Measurements from ENCODE around the gene HDDC2.
A peak's percentile ranks its signal among the peaks of the same experiment; 100 is the strongest.

Gene HDDC2, protein sequence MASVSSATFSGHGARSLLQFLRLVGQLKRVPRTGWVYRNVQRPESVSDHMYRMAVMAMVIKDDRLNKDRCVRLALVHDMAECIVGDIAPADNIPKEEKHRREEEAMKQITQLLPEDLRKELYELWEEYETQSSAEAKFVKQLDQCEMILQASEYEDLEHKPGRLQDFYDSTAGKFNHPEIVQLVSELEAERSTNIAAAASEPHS

DNA sequence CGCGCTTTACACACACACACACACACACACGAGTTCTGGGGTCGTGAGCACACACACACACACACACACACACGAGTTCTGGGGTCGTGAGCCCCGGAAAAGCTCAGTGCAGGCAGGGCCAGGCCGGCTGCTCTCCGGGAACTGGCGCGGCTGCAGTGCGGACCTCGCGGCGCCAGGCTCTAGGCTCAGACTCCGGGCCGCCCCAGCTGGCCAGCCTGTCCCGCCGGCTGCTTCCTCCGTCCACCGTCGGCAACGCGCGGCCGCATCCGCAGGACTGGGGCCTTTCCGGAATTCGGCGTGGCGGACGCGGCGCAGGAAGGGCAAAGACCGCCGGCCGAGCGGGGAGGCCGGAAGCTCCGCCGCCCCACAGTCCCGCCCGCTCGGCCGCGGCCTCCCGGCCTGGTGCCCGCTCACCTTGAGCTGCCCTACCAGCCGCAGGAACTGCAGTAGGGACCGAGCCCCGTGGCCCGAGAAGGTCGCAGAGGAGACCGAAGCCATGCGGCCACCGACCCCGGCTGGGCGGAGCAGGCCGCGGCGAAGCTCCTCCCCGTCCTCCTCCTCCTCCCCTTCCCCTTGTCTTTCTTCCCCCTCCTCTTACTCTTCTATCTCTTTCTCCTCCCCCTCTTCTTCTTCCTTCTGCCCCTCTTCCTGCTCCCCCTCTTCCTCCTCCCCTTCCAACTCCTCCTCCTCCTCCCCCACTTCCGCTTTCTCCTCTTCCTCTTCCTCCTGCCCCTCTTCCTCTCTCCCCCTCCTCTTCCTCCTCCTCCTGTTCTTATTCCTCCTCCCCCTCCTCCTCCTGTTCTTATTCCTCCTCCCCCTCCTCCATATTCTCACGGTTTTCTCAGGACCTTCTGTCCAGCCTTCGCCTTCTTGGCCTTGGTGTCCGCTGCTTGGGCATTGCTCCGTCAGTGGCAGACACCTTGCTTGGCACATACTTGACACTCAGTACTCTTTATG, at the start of gene HDDC2:
HDDC2 (minus strand) TSS at position 533 of the 957 bp plus-strand sequence; CDS start at position 498, 35 bp downstream.
- peak within 1 kb of the TSS; percentile 75 to 77 for H3K4me3 ChIP-seq (ENCODE audit: low read depth in 1 of 2, low read length in 2 of 2)
- no peaks in the 10 kb centered on the region for H3K27me3 ChIP-seq (ENCODE audit: low read depth, low read length)
- H3K9me3 ChIP-seq (ENCODE audit: control insufficient read depth in 1 of 2, low read length in 2 of 2), result no peaks in the 10 kb centered on the region
- H3K4me1 ChIP-seq (ENCODE audit: control insufficient read depth in 1 of 2, insufficient read depth in 2 of 2, low read length in 2 of 2), result peaks cover 15% of the 10 kb centered on the region in 2 donors
- peaks cover 10 to 16% of the 10 kb centered on the region in 2 donors for H3K36me3 ChIP-seq (ENCODE audit: control insufficient read depth in 1 of 2, insufficient read depth in 2 of 2, low read length in 2 of 2)
- H3K27ac ChIP-seq (ENCODE audit: low read length), result peak within 1 kb of the TSS; percentile 64

DNA sequence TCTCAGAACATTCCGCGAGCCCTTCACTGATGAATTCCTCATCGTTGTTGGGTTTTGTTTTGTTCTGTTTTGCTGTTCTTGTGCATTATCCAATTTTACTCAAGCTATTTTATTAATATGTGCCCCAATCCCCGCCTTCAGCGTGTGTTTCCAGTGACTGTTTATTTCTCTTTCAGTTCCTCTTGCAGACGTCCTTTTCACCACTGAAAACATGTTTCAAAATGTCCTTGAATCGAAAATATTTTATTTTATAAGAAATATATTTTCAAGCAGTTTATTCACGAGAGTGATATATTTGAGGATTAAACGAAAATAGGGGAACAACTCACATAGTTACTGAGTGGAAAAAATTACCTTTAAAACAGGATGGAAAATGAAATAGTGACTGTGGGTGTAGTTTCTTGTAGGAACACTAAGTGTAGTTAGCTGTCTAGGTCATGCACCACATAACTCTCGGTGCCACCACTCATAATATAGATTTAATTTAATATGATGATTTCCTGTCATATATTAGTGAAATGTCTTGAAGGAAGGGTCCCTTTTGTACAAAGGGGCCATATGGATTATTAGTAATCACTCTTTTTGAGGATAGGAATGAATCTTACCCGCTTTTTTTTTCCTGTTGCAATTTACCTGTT, 45.3 kb upstream of the HDDC2 start:
- H3K27me3 ChIP-seq (ENCODE audit: low read depth, low read length), result no peaks in the 10 kb centered on the region
- no peaks in the 10 kb centered on the region for H3K36me3 ChIP-seq (ENCODE audit: control insufficient read depth in 1 of 2, insufficient read depth in 2 of 2, low read length in 2 of 2)
- no peaks in the 10 kb centered on the region for H3K4me1 ChIP-seq (ENCODE audit: control insufficient read depth in 1 of 2, insufficient read depth in 2 of 2, low read length in 2 of 2)
- peak overlapping the region in 1 of 2 donors; percentile 15 for H3K4me3 ChIP-seq (ENCODE audit: low read depth in 1 of 2, low read length in 2 of 2)
- H3K9me3 ChIP-seq (ENCODE audit: control insufficient read depth in 1 of 2, low read length in 2 of 2), result no peaks in the 10 kb centered on the region
- H3K27ac ChIP-seq (ENCODE audit: low read length), result peak overlapping the region; percentile 9

DNA sequence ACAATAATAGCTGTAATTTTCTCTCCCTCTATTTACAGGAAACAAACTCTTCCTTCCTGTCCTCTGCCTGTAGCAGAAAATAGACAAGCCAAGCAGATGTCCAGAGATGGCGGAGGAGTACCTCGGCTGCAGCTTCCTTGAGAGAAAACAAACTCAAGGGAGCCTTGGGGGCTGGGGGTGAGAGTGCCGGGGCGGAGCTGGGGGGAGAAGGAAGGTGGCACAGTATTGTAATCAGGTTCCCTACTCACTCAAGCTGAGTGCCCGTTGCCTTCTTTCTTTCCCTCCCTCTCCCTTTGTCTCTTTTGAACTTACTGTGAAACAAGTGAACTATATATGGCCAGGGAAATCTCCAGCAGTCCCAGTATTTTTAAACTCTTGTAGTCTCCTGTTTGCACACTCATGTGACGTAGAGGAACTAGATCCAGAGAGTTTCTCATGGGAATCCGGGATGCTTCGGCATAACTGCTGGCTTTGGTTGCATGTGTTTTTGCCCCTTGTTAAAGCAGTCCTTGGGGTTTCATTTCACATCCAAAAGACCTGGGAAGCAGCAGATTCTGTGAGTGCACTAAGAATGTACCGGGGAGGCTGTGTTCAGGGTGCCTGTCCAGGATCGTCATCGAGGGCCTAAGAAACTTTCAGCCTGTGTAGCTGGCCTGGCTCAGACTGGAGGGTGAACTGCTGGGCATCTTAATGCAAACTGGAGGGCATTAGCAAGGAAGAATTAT, 44.6 kb upstream of the HDDC2 start:
- H3K36me3 ChIP-seq (ENCODE audit: control insufficient read depth in 1 of 2, insufficient read depth in 2 of 2, low read length in 2 of 2), result no peaks in the 10 kb centered on the region
- peak overlapping the region in 1 of 2 donors; percentile 15 for H3K4me3 ChIP-seq (ENCODE audit: low read depth in 1 of 2, low read length in 2 of 2)
- no peaks in the 10 kb centered on the region for H3K4me1 ChIP-seq (ENCODE audit: control insufficient read depth in 1 of 2, insufficient read depth in 2 of 2, low read length in 2 of 2)
- H3K9me3 ChIP-seq (ENCODE audit: control insufficient read depth in 1 of 2, low read length in 2 of 2), result no peaks in the 10 kb centered on the region
- H3K27me3 ChIP-seq (ENCODE audit: low read depth, low read length), result no peaks in the 10 kb centered on the region
- H3K27ac ChIP-seq (ENCODE audit: low read length), result peak overlapping the region; percentile 9

DNA sequence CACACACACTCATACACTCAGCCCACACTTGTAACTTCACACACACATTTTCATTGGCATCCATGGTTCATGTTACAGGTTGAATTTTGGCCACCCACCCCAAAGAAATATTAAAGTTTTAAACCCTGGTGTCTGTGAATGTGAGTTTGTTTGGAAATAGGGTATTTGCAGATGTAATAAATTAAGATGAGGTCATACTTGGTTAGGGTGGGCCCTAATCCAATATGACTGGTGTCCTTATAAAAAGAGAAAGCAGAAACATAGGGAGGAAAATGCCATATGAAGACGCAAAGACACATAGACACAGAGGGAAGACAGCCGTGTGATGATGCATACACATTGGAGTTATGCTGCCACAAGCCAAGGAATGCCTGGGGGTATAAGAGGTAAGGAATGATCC, 39.7 kb upstream of the HDDC2 start:
- Histone ChIP-seq H3K4me1 (ENCODE audit: control insufficient read depth in 1 of 2, insufficient read depth in 2 of 2, low read length in 2 of 2) (no peaks in the 10 kb centered on the region), H3K9me3 (ENCODE audit: control insufficient read depth in 1 of 2, low read length in 2 of 2) (no peaks in the 10 kb centered on the region), H3K36me3 (ENCODE audit: control insufficient read depth in 1 of 2, insufficient read depth in 2 of 2, low read length in 2 of 2) (no peaks in the 10 kb centered on the region), H3K27ac (ENCODE audit: low read length) (no peak overlapping the region), H3K27me3 (ENCODE audit: low read depth, low read length) (no peaks in the 10 kb centered on the region), H3K4me3 (ENCODE audit: low read depth in 1 of 2, low read length in 2 of 2) (no peak overlapping the region)

DNA sequence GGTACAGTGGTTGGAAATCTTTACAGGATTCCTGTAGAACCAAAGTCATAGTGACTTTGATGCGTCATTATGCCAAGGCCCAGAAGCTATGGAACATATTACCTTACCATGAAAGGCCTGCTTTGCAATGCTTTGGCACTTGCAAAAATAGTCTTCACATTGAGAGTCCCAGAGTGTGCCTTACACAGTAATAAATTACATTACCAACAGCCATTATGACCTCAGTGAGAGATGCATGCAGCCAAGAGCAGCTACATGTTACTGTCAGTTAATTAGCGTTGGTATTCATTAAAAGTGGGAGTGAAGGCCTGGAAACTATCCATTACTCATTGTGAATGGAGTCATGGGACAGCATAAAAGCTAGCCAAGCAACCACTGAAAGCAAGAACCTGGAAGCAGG, 39.2 kb upstream of the HDDC2 start:
- no peak overlapping the region for H3K4me3 ChIP-seq (ENCODE audit: low read depth in 1 of 2, low read length in 2 of 2)
- no peaks in the 10 kb centered on the region for H3K9me3 ChIP-seq (ENCODE audit: control insufficient read depth in 1 of 2, low read length in 2 of 2)
- no peaks in the 10 kb centered on the region for H3K27me3 ChIP-seq (ENCODE audit: low read depth, low read length)
- H3K4me1 ChIP-seq (ENCODE audit: control insufficient read depth in 1 of 2, insufficient read depth in 2 of 2, low read length in 2 of 2), result no peaks in the 10 kb centered on the region
- H3K27ac ChIP-seq (ENCODE audit: low read length), result no peak overlapping the region
- no peaks in the 10 kb centered on the region for H3K36me3 ChIP-seq (ENCODE audit: control insufficient read depth in 1 of 2, insufficient read depth in 2 of 2, low read length in 2 of 2)

DNA sequence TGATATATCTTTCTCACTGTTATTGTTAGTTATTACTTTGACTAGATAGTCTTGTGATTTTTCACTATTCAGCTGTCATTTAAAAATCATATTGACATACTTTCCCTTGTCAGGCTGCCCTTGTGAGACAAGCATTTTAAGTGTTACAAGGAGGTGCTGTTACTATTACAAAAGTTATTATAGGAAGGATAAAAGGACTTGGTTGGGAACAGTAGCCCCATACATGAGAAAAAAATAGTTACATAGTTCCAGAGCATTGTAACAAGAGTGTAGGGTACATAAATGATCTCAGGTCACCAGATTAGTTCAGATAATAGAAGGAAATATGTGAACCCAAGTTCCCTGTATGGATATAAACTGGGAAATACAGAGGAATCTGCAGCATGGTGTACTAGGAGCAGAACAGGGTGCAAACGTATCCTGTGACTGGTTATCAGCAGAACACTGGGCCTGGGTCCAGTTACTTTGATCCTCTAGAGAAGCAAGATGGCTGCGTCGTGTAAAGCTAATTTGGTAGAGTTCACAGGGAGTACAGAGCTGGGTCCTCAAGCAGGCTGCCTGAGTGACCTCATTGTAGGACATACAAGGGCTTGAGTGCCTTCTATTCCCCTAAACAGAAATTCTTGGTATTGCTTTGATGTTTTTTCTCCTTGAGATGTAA, 38.5 kb upstream of the HDDC2 start:
- Histone ChIP-seq H3K36me3 (ENCODE audit: control insufficient read depth in 1 of 2, insufficient read depth in 2 of 2, low read length in 2 of 2) (no peaks in the 10 kb centered on the region), H3K9me3 (ENCODE audit: control insufficient read depth in 1 of 2, low read length in 2 of 2) (no peaks in the 10 kb centered on the region), H3K27me3 (ENCODE audit: low read depth, low read length) (no peaks in the 10 kb centered on the region), H3K27ac (ENCODE audit: low read length) (no peak overlapping the region), H3K4me1 (ENCODE audit: control insufficient read depth in 1 of 2, insufficient read depth in 2 of 2, low read length in 2 of 2) (no peaks in the 10 kb centered on the region), H3K4me3 (ENCODE audit: low read depth in 1 of 2, low read length in 2 of 2) (no peak overlapping the region)

DNA sequence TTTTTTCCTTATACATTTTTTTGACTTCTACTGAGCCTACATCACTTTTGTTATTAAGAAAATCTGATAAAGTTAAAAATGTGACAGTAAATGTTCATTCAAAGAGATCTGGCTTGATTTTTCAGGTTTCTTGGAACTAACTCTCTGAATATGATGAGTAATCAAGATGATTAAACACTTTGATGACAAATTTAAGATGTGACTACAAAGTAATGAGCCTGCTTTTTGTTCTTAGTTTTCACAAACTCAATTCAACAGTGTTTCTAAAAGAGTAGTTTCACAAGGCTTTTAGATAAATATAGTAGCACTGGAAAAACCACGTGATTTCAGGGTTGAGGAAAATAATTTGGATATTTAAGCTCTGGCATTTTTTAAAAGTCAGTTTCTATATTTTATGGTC, 37.9 kb upstream of the HDDC2 start:
- Histone ChIP-seq H3K27me3 (ENCODE audit: low read depth, low read length) (no peaks in the 10 kb centered on the region), H3K27ac (ENCODE audit: low read length) (no peak overlapping the region), H3K36me3 (ENCODE audit: control insufficient read depth in 1 of 2, insufficient read depth in 2 of 2, low read length in 2 of 2) (no peaks in the 10 kb centered on the region), H3K9me3 (ENCODE audit: control insufficient read depth in 1 of 2, low read length in 2 of 2) (no peaks in the 10 kb centered on the region), H3K4me1 (ENCODE audit: control insufficient read depth in 1 of 2, insufficient read depth in 2 of 2, low read length in 2 of 2) (no peaks in the 10 kb centered on the region), H3K4me3 (ENCODE audit: low read depth in 1 of 2, low read length in 2 of 2) (no peak overlapping the region)

DNA sequence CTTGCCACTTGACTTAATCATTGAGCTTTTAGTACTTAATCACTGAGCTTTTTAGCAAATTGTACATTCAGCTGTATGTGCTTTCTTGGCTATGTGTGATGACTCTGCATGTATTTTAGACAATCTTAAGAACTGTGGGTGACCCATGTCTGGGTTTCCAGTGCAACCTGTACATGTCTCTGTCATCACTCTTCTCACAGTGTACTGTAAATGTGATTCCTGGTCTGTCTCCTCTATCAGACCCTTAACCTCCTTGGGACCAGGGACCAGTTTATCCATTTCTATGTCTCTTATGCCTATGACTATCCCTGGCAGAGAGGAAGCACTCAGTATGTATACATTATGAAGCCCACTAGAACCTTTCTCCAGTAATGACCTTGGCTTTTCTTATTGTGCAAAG, 36.6 kb upstream of the HDDC2 start:
- Histone ChIP-seq H3K27ac (ENCODE audit: low read length) (no peak overlapping the region), H3K36me3 (ENCODE audit: control insufficient read depth in 1 of 2, insufficient read depth in 2 of 2, low read length in 2 of 2) (no peaks in the 10 kb centered on the region), H3K4me3 (ENCODE audit: low read depth in 1 of 2, low read length in 2 of 2) (no peak overlapping the region), H3K4me1 (ENCODE audit: control insufficient read depth in 1 of 2, insufficient read depth in 2 of 2, low read length in 2 of 2) (no peaks in the 10 kb centered on the region), H3K27me3 (ENCODE audit: low read depth, low read length) (no peaks in the 10 kb centered on the region), H3K9me3 (ENCODE audit: control insufficient read depth in 1 of 2, low read length in 2 of 2) (no peaks in the 10 kb centered on the region)

DNA sequence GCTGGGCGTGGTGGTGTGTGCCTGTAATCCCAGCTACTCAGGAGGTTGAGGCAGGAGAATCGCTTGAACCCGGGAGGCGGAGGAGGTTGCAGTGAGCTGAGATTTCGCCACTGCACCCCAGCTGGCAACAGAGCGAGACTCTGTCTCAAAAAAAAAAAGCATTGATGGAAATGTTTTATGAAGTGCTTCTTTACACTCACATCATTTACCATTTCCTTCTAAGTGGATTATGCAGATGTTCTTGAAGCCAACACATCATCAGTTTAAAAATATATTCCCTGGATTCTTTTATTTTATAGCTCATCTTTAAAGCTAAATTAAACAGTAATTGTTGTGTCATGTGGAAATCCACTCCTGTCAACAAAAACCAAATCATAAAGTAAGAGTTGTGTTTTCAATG, 35.9 kb upstream of the HDDC2 start:
- H3K4me3 ChIP-seq (ENCODE audit: low read depth in 1 of 2, low read length in 2 of 2), result no peak overlapping the region
- H3K4me1 ChIP-seq (ENCODE audit: control insufficient read depth in 1 of 2, insufficient read depth in 2 of 2, low read length in 2 of 2), result no peaks in the 10 kb centered on the region
- no peak overlapping the region for H3K27ac ChIP-seq (ENCODE audit: low read length)
- no peaks in the 10 kb centered on the region for H3K36me3 ChIP-seq (ENCODE audit: control insufficient read depth in 1 of 2, insufficient read depth in 2 of 2, low read length in 2 of 2)
- no peaks in the 10 kb centered on the region for H3K9me3 ChIP-seq (ENCODE audit: control insufficient read depth in 1 of 2, low read length in 2 of 2)
- no peaks in the 10 kb centered on the region for H3K27me3 ChIP-seq (ENCODE audit: low read depth, low read length)

DNA sequence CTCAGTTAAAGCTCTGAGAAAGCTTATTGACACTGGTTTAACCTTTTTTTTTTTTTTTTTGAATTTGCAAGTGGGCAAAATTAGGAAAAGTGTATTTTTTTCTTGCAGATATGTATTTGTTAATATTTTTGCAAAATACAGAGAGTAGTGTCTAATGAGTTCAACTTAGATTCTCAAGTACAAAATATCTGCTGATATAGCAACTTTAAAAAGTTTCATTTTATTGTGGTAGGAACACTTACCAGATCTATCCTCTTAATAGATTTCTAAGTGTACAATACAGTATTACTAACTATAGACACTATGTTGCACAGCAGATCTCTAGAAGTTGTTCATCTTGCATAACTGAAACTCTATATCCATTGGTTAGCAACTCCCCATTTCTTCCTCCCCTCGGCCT, 30.9 kb upstream of the HDDC2 start:
- H3K9me3 ChIP-seq (ENCODE audit: control insufficient read depth in 1 of 2, low read length in 2 of 2), result no peaks in the 10 kb centered on the region
- H3K27ac ChIP-seq (ENCODE audit: low read length), result no peak overlapping the region
- no peaks in the 10 kb centered on the region for H3K36me3 ChIP-seq (ENCODE audit: control insufficient read depth in 1 of 2, insufficient read depth in 2 of 2, low read length in 2 of 2)
- H3K4me3 ChIP-seq (ENCODE audit: low read depth in 1 of 2, low read length in 2 of 2), result no peak overlapping the region
- no peaks in the 10 kb centered on the region for H3K27me3 ChIP-seq (ENCODE audit: low read depth, low read length)
- H3K4me1 ChIP-seq (ENCODE audit: control insufficient read depth in 1 of 2, insufficient read depth in 2 of 2, low read length in 2 of 2), result no peaks in the 10 kb centered on the region
